Hematopoietic multipotent progenitor cell treated with erythropoietin and hydrocortisone succinate and interleukin-3 and kit ligand, for 8 days (in vitro differentiated cells): ENCODE results near the gene RHBDD1.
"Not testable (repeated sequence)": the region's sequence is repeated elsewhere in the genome, so short reads cannot be mapped to it uniquely, and the experiment has no call there.

ENCODE experiments used
- DNase-seq: peaks from one replicate; pipeline ENCODE4 v3.0.0-alpha.2; 2015

Gene RHBDD1

DNA sequence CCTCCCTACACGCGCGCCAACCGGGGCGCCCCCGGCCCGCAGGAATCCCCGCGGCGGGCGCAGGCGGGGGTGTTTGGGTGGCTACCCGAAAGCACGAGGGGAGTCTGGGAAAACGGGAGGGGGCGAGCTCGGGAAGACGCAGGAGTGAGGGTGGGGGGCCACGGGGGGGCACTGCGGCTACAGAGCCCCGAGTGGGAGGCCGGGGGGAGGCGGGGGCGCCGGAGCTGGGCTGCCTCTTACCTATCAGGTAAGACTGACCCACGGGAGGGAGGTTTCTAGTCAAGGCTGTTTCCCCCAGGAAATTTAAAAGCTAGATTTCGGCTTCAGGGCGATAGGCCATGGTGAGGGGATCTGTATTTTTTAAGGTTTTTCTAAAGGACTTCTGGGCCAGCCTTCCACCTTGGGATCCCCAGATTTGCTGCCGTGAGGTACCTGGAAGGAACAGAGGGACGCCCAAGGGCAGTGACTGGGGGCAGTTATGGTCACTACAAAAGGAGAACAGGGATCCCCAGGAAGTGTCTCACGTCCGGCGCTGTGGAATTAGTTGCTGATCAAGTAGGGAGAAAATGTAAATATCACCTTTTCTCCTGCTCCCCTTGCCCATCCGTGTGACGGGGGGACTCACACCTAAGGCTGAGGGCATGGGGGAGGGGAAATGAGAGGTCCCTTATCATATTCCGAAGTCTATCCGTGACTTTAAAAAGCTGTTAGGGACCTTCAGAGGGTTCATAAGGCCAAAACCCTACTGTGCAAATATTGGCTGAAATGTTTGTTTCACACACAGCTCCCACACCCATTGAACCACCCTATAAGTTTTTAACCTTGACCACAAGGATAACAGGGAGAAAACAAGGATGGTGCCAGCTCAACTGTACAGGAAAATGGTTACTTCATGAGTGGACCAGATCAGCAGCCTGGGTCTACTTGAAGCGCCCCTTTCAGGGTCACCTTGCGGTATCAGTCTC lies 35.6 kb upstream of the RHBDD1 start:
- peak; percentile 28 for DNase-seq

DNA sequence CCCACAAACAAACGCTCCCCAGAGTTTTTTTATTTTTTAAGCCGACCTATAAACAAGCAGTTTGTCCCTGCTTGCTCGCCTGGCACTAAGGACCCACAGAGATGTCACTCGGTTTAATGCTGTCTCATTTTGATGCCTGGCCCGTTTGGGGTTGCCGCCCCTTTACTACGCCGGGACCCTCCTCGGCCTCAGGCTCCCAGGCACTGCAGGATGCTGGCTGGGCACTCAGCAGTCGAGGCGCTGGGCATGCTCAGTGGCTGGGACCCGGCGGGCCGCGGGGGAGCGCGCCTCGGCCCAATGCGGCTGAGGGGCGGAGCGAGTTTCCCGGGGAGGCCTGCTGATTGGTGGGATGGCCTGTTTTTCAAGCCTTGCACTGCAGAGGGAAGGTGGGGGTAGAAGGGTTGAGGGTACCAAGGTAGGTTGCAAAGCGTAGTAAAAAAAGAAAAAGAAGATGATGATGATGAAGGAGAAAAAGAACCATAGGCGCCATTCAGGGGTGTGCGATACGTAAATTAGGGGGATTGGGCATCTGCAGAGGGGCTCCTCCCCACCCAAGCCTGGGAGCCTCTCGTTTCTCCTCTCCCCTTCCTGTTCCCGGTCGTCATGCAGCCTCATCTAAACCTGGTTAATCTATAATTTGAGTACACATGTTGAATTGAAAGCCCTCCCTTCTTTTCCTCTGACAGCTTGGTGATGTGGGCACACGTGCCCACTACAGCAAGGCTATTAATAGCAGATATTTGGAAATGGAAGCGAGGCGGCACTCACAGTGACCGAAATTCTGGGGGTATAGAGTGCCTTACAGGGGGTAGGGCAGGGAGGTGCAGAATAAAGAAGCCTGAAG lies 34.7 kb upstream of the RHBDD1 start:
- peak; percentile 81 for DNase-seq

DNA sequence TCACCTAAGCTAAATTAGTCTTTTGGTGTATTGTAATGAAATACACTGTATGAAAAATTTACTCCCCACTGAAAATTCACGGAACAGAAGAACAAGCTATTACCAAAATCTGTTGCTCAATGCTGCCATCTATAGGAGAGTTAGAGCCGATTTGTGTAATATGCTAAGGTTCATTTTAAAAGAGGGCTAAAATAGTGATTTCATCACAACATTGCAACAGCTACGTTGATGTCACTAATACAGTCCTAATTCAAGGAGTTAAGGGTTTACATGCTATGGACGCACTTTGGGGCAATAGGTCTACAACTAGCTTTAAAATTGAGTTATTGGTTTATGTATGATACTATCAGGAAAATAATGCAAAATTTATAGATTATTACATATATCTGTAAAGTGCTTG lies 33.3 kb upstream of the RHBDD1 start:
- peak; percentile 89 for DNase-seq

GRCh38 chr2:226803410-226803809 lies 32.4 kb upstream of the RHBDD1 start:
- no peak for DNase-seq

DNA sequence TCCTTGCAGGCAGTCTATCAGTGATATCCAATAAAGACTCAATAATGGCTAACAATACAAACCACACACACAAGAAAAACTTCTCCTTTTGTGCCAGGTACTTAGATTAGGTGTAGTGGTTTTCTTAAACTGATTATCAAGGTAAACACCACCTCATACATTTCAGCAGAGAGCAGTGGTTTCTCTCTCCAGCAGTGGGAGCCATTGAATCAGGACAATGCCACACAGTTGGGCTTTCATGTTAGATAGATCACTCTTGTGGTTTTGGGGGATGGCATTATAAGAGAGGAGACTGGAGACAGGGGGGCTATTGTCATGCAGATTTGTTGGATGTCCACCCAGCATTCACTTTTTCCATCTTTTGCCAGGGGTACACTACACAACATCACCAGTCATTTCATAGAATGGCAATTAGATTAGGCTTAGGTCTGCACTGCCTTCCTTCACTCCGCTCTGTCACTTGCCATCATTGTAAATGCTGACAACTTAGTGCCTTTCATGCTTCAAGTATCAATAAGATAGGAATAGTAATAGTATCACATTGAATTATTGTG lies 22.6 kb upstream of the RHBDD1 start:
- DNase-seq, result peak; percentile 51

DNA sequence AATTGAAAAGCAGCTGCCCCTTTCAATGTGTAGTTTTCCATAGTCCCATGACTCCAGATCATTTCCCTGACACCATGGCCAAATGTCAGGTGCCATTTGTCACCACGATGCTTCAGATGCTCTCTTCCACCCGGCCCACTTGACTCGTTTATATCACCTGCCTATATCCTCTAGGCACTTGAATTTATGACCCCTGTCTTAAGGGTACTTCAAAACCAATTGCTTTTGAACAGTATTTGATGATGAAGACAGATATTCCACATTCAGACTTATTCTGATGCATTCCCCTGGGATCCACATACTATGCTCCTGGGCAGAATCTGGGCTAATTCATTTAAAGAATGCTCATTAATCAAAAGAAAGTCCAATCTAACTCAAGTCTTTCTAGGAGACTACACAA lies 16.9 kb upstream of the RHBDD1 start:
- no peak for DNase-seq

DNA sequence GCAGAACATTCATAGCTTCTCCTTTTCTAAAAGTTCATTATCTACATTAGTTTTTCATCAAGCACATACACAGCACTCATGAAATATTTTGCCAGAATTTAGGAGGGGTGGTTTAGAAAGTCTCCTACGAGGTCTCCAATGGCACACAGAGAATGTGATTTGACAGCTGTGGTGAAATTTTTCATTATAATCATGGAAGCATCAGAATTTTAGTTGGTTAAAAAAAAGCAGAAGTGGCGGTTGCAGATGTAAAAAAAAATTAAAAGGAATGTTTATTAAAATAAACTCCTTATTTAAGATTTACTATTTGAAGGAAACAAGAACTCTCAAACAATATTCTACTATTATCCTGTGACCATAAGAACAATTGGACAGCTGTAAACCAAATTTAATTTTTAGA lies 10.8 kb upstream of the RHBDD1 start:
- DNase-seq, result no peak

- DNase-seq, result no peak
Measured at GRCh38 chr2:226828191-226828590, 7.7 kb upstream of the RHBDD1 start.

GRCh38 chr2:226829721-226830631 lies 5.9 kb upstream of the RHBDD1 start:
- DNase-seq, result no peak

DNA sequence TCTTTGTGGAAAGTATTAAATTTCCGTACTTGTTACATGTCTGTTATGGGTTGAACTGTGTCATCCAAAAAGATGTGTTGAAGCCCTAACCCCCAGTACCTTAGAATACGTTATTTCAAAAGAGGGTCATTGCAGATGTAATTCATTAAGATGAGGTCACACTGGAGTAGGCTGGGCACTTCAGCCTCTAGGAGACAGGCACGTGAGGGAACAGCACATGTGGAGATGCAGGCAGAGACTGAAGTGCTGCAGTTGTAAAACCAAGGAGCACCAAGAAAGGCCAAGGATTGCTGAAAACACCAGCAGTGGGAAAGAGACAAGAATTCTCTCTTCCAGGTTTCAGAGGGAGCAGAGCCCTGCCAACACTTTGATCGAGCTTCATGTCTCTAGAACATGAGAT lies 4.6 kb upstream of the RHBDD1 start:
- no peak for DNase-seq

GRCh38 chr2:226832061-226832460 lies 3.8 kb upstream of the RHBDD1 start:
- no peak for DNase-seq

GRCh38 chr2:226834880-226835279 lies 974 bp upstream of the RHBDD1 start:
- DNase-seq, result not testable (repeated sequence)

- DNase-seq, result peak; percentile 95
Measured at GRCh38 chr2:226835420-226835795, 446 bp upstream of the RHBDD1 start.

- no peak for DNase-seq
Measured at GRCh38 chr2:226836548-226836885, 663 bp downstream of the RHBDD1 start.

- DNase-seq, result no peak
Measured at GRCh38 chr2:226837334-226837733, 1.5 kb downstream of the RHBDD1 start.

- DNase-seq, result peak; percentile 92
Measured at GRCh38 chr2:226837787-226838603, 2.1 kb downstream of the RHBDD1 start.

GRCh38 chr2:226838722-226839121 lies 2.9 kb downstream of the RHBDD1 start:
- DNase-seq, result no peak

GRCh38 chr2:226839161-226839560 lies 3.3 kb downstream of the RHBDD1 start:
- DNase-seq, result no peak

DNA sequence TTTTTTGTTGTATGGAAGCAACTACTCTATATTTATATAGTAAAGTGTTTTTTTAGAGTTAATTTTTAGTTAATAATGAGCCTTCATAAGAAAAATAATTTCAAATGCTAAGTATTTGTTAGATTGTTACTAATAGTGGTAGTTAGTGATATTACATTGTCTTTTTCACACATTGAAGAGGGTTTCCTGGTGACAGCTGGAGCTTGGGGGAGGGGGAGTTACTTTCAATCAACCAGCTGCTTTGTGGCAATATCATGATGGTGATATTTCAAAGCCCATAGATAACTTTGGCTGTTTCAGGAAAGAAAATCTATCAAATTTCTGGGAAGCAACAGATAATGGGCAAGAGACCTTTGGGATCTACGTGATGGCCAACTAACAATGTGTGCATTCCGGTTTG lies 4.1 kb downstream of the RHBDD1 start:
- DNase-seq, result no peak

GRCh38 chr2:226843001-226843400 lies 7.1 kb downstream of the RHBDD1 start:
- DNase-seq, result not testable (repeated sequence)

- DNase-seq, result no peak
Measured at GRCh38 chr2:226845386-226846116, 9.7 kb downstream of the RHBDD1 start.
